ENCODE data around the gene WDR48. TPM values are rescaled to one million over a fixed set of nuclear protein-coding genes. Genes with fewer than 3 reads are reported as not detected.

Gene WDR48
- polyA plus RNA-seq, 1 donor from 2014 or later, result 111 TPM

GRCh38 chr3:39024497-39024896, 27.3 kb upstream of the WDR48 start:
- no peaks in the 10 kb centered on the region for H3K27me3 ChIP-seq (ENCODE audit: insufficient read depth, low read depth, low read length)
- no peaks in the 10 kb centered on the region for H3K79me2 ChIP-seq (replicated peaks; ENCODE audit: insufficient read depth, low read length)

GRCh38 chr3:39025222-39025970, 26.4 kb upstream of the WDR48 start:
- H3K9me2 ChIP-seq (ENCODE audit: insufficient read depth, low read length), result no peaks in the 10 kb centered on the region
- no peak overlapping the region for H3K9ac ChIP-seq (ENCODE audit: low read length)
- no peak overlapping the region for H3K4me2 ChIP-seq (ENCODE audit: low read length)
- H3K27ac ChIP-seq (ENCODE audit: low read length), result no peak overlapping the region
- no peak overlapping the region for H2AFZ ChIP-seq (ENCODE audit: low read depth, low read length)
- H3K79me2 ChIP-seq (replicated peaks; ENCODE audit: insufficient read depth, low read length), result no peaks in the 10 kb centered on the region
- no peaks in the 10 kb centered on the region for H3K36me3 ChIP-seq (ENCODE audit: insufficient read depth, low read length)
- no peaks in the 10 kb centered on the region for H3K9me3 ChIP-seq (ENCODE audit: low read length)
- no peaks in the 10 kb centered on the region for H3K27me3 ChIP-seq (ENCODE audit: insufficient read depth, low read depth, low read length)
- H4K20me1 ChIP-seq (ENCODE audit: insufficient read depth), result no peaks in the 10 kb centered on the region
- no peak overlapping the region for H3K4me3 ChIP-seq (ENCODE audit: low read length)
- H3F3A ChIP-seq (ENCODE audit: insufficient read depth, low read length, poor library complexity, severe bottlenecking), result no peaks in the 10 kb centered on the region
- no peak for TF ChIP-seq TAF1 (IDR thresholded peaks at IDR 0.05; ENCODE audit: low read depth)
- TF ChIP-seq POLR2AphosphoS5 (IDR thresholded peaks at IDR 0.05), result no peak
- no peak for TF ChIP-seq SMC3 (conservative IDR thresholded peaks at IDR 0.05; ENCODE audit: poor library complexity)
- TF ChIP-seq RAD21 (conservative IDR thresholded peaks at IDR 0.05), result no peak
- no peak for TF ChIP-seq REST (IDR thresholded peaks at IDR 0.05; ENCODE audit: borderline replicate concordance)
- TF ChIP-seq CTCF (IDR thresholded peaks at IDR 0.05; ENCODE audit: poor library complexity, severe bottlenecking), result no peak

More at GRCh38 chr3:39024497-39024896, 27.3 kb upstream of the WDR48 start:
- no peaks in the 10 kb centered on the region for H4K20me1 ChIP-seq (ENCODE audit: insufficient read depth)
- no peak overlapping the region for H3K9ac ChIP-seq (ENCODE audit: low read length)
- H3K4me3 ChIP-seq (ENCODE audit: low read length), result no peak overlapping the region
- no peak overlapping the region for H3K4me2 ChIP-seq (ENCODE audit: low read length)
- H3F3A ChIP-seq (ENCODE audit: insufficient read depth, low read length, poor library complexity, severe bottlenecking), result no peaks in the 10 kb centered on the region
- no peaks in the 10 kb centered on the region for H3K9me3 ChIP-seq (ENCODE audit: low read length)
- H3K27ac ChIP-seq (ENCODE audit: low read length), result no peak overlapping the region
- no peaks in the 10 kb centered on the region for H3K36me3 ChIP-seq (ENCODE audit: insufficient read depth, low read length)
- TF ChIP-seq SMC3 (conservative IDR thresholded peaks at IDR 0.05; ENCODE audit: poor library complexity) (no peak), EZH2 (IDR thresholded peaks at IDR 0.05; ENCODE audit: borderline replicate concordance, insufficient read depth, low read length, poor library complexity, severe bottlenecking) (no peak), RAD21 (conservative IDR thresholded peaks at IDR 0.05) (no peak), CTCF (IDR thresholded peaks at IDR 0.05; ENCODE audit: poor library complexity, severe bottlenecking) (no peak), REST (IDR thresholded peaks at IDR 0.05; ENCODE audit: borderline replicate concordance) (no peak), TAF1 (IDR thresholded peaks at IDR 0.05; ENCODE audit: low read depth) (no peak), POLR2AphosphoS5 (IDR thresholded peaks at IDR 0.05) (no peak), EP300 (conservative IDR thresholded peaks at IDR 0.05; ENCODE audit: poor library complexity, severe bottlenecking) (no peak), MXI1 (conservative IDR thresholded peaks at IDR 0.05; ENCODE audit: poor library complexity, severe bottlenecking) (no peak)
- no peak overlapping the region for H2AFZ ChIP-seq (ENCODE audit: low read depth, low read length)
- no peaks in the 10 kb centered on the region for H3K9me2 ChIP-seq (ENCODE audit: insufficient read depth, low read length)

Measured in neural cell (in vitro differentiated cells).